Measurements from ENCODE around the gene RAB11FIP4.

RAB11FIP4 gene

DNA sequence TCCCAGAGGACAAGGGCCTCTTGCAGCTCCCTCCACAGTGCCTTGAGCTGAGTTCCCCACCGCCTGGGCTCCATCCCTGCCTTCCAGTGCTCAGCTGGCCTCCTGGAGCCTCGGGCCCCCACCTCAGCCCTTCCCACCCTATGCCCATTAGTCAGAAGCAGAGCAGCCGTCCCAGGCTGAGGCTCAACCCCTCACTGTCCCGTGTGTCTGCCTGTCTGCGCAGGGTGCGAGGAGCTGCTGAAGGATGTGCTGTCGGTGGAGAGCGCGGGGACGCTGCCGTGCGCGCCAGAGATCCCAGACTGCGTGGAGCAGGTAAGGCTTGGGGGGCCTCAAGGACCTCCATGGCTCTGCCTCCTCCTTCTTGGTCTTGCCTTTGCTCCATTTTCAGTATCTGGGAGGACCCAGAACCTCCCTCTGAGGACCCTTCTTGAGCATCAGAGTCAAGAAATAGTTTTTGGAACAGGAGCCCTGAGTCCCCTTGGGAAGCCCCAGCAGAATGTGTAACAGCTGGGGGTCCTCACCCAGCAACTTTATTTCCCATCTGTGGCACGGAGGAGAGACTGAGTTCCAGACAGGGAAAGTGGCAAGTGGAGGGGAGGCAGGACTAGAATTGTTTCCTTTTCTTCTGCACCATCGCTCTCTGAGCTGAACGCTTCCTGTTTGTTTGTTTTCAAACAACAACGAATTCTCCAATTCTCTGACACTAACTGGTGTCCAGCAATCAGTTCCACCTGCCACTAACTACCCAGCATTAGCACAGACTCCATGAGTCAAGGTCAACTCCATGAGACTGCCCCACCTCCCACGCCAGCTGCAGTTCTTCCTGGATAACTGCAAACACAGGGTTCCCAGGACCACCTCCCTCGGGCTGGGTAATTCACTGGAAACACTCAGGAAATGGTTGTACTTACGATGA is 42.6 kb downstream of the RAB11FIP4 start:
- DNase-seq (ENCODE audit: low read depth in 1 of 2, low spot score in 1 of 2), result no peak
- peaks cover 5% of the 10 kb centered on the region for H3K27me3 ChIP-seq (ENCODE audit: insufficient read depth, poor library complexity, severe bottlenecking)
- H3K27ac ChIP-seq (replicated peaks), result no peak overlapping the region
- no peak for TF ChIP-seq SPI1 (IDR thresholded peaks at IDR 0.05; ENCODE audit: borderline replicate concordance, low read depth)
- TF ChIP-seq, protein P1, sequence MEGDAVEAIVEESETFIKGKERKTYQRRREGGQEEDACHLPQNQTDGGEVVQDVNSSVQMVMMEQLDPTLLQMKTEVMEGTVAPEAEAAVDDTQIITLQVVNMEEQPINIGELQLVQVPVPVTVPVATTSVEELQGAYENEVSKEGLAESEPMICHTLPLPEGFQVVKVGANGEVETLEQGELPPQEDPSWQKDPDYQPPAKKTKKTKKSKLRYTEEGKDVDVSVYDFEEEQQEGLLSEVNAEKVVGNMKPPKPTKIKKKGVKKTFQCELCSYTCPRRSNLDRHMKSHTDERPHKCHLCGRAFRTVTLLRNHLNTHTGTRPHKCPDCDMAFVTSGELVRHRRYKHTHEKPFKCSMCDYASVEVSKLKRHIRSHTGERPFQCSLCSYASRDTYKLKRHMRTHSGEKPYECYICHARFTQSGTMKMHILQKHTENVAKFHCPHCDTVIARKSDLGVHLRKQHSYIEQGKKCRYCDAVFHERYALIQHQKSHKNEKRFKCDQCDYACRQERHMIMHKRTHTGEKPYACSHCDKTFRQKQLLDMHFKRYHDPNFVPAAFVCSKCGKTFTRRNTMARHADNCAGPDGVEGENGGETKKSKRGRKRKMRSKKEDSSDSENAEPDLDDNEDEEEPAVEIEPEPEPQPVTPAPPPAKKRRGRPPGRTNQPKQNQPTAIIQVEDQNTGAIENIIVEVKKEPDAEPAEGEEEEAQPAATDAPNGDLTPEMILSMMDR (IDR thresholded peaks at IDR 0.05; ENCODE audit: insufficient read depth, low read length), result no peak
- TF ChIP-seq POLR2AphosphoS5 (IDR thresholded peaks at IDR 0.05; ENCODE audit: low read depth), result no peak
- TF ChIP-seq, protein P2, sequence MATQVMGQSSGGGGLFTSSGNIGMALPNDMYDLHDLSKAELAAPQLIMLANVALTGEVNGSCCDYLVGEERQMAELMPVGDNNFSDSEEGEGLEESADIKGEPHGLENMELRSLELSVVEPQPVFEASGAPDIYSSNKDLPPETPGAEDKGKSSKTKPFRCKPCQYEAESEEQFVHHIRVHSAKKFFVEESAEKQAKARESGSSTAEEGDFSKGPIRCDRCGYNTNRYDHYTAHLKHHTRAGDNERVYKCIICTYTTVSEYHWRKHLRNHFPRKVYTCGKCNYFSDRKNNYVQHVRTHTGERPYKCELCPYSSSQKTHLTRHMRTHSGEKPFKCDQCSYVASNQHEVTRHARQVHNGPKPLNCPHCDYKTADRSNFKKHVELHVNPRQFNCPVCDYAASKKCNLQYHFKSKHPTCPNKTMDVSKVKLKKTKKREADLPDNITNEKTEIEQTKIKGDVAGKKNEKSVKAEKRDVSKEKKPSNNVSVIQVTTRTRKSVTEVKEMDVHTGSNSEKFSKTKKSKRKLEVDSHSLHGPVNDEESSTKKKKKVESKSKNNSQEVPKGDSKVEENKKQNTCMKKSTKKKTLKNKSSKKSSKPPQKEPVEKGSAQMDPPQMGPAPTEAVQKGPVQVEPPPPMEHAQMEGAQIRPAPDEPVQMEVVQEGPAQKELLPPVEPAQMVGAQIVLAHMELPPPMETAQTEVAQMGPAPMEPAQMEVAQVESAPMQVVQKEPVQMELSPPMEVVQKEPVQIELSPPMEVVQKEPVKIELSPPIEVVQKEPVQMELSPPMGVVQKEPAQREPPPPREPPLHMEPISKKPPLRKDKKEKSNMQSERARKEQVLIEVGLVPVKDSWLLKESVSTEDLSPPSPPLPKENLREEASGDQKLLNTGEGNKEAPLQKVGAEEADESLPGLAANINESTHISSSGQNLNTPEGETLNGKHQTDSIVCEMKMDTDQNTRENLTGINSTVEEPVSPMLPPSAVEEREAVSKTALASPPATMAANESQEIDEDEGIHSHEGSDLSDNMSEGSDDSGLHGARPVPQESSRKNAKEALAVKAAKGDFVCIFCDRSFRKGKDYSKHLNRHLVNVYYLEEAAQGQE (IDR thresholded peaks at IDR 0.05; ENCODE audit: insufficient replicate concordance, low read depth), result no peak
- TF ChIP-seq GABPA (IDR thresholded peaks at IDR 0.05; ENCODE audit: low read depth), result no peak
- no peak overlapping the region for H3K4me3 ChIP-seq (replicated peaks; ENCODE audit: insufficient read depth, low read length)

DNA sequence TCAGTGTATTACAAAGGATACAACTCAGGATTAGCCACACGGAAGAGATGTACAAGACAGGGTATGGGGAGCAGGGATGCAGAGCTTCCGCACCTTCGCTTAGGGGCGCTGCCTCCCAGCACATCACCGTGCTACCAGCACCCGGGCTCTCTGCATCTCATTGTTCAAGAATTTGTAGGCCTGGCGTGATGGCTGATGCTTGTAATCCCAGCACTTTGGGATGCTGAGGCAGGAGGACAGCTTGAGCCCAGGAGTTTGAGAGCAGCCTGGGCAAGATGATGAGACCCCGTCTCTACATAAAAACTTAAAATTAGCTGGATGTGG is 43.2 kb downstream of the RAB11FIP4 start:
- Histone ChIP-seq H3K27me3 (ENCODE audit: insufficient read depth, poor library complexity, severe bottlenecking) (peaks cover 5% of the 10 kb centered on the region), H3K27ac (replicated peaks) (no peak overlapping the region), H3K4me3 (replicated peaks; ENCODE audit: insufficient read depth, low read length) (no peak overlapping the region)
- DNase-seq (ENCODE audit: low read depth in 1 of 2, low spot score in 1 of 2), result no peak
- TF ChIP-seq GABPA (IDR thresholded peaks at IDR 0.05; ENCODE audit: low read depth), result no peak

DNA sequence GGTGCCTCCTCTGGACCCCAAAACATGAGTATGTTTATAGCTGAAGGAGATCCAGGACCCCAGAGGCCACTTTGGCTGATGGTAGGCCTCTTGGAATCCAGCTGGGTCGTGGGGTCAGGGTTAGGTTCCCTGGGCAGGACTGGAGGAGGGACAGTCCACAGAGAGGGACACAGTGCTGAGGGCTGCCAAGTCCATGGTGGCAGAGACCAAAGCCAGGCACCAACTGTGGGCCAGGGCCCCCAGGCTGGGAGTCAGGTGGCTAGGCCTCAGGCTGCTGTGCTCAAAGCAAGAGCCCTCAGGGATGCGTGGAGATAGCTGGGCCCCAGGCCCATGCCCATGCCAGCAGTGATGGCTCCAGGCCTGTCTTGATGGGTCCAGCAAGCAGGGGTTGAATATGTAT is 44.1 kb downstream of the RAB11FIP4 start:
- TF ChIP-seq, protein P1 (IDR thresholded peaks at IDR 0.05; ENCODE audit: insufficient read depth, low read length), result no peak
- TF ChIP-seq POLR2AphosphoS5 (IDR thresholded peaks at IDR 0.05; ENCODE audit: low read depth) (no peak), SPI1 (IDR thresholded peaks at IDR 0.05; ENCODE audit: borderline replicate concordance, low read depth) (no peak), GABPA (IDR thresholded peaks at IDR 0.05; ENCODE audit: low read depth) (no peak)
- TF ChIP-seq, protein P2 (IDR thresholded peaks at IDR 0.05; ENCODE audit: insufficient replicate concordance, low read depth), result no peak
- Histone ChIP-seq H3K4me3 (replicated peaks; ENCODE audit: insufficient read depth, low read length) (no peak overlapping the region), H3K27ac (replicated peaks) (no peak overlapping the region), H3K27me3 (ENCODE audit: insufficient read depth, poor library complexity, severe bottlenecking) (peaks cover 5% of the 10 kb centered on the region)
- DNase-seq (ENCODE audit: low read depth in 1 of 2, low spot score in 1 of 2), result no peak

DNA sequence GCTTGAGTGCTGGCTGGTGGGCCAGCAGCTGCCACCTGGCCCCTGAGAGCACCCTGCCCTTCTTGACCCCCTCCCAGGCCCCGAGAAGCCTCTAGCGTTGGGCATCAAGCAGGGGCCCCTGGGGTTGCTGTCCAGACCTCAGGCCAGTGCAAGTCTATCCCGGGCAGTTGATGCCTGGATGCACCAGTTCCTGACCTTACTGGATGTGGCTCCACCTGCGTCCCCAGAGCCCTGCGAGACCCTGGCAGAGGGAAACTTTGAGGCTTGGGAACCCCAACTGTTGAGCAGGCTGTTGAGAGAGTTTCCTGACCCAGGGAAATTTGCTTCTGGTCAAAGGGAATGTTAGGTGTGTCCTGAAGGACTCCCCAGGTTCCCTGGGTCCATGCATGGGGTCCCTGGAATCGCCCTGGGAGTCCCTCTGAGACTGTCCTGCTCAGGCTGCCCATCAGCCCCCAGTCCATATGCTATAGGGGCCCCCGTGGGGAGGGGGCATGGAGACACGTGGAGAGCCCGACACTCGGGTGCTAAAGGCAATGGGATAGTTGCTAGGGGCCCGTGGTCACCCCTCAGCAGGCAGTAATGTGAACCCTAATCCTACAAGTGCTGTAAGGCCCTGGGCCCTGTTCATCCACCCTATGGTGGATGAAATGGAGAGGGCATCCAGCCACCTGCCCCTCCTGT is 46.4 kb downstream of the RAB11FIP4 start:
- H3K4me3 ChIP-seq (replicated peaks; ENCODE audit: insufficient read depth, low read length), result no peak overlapping the region

More for the DNA sequence above, 46.4 kb downstream of the RAB11FIP4 start:
- Histone ChIP-seq H3K27me3 (ENCODE audit: insufficient read depth, poor library complexity, severe bottlenecking) (no peaks in the 10 kb centered on the region), H3K27ac (replicated peaks) (no peak overlapping the region)
- DNase-seq (ENCODE audit: low read depth in 1 of 2, low spot score in 1 of 2), result no peak
- TF ChIP-seq, protein P1 (IDR thresholded peaks at IDR 0.05; ENCODE audit: insufficient read depth, low read length), result no peak
- TF ChIP-seq, protein P2 (IDR thresholded peaks at IDR 0.05; ENCODE audit: insufficient replicate concordance, low read depth), result no peak
- no peak for TF ChIP-seq GABPA (IDR thresholded peaks at IDR 0.05; ENCODE audit: low read depth)
- TF ChIP-seq POLR2AphosphoS5 (IDR thresholded peaks at IDR 0.05; ENCODE audit: low read depth), result no peak
- TF ChIP-seq SPI1 (IDR thresholded peaks at IDR 0.05; ENCODE audit: borderline replicate concordance, low read depth), result no peak
